Natural killer cell (primary cell): ENCODE results near the gene CHEK1. TPM values are rescaled to one million over a fixed set of nuclear protein-coding genes. Genes with fewer than 3 reads are reported as not detected.

Experiments used
- ATAC-seq, 3 donors: fragments of 150-1000 bp in 2 of 3; fragments of 200-7000 bp in 1 of 3; cut with Tn5 transposase; 1 replicate in 1 of 3; 2 replicates in 2 of 3; pipeline ENCODE4 v1.10.0; 2021; ENCODE audit warnings: mild to moderate bottlenecking in 2 of 3, moderate library complexity in 2 of 3
- DNase-seq, 2 donors: peaks; one replicate each; pipeline versions ENCODE4 v3.0.0 to v3.0.0-alpha.2; 2013 to 2021; ENCODE audit warnings: mixed read lengths in 1 of 2
- H3K27ac ChIP-seq: one replicate; pipeline ENCODE4 v1.5.1; 2013; ENCODE audit warnings: mild to moderate bottlenecking, low read length
- H3K27me3 ChIP-seq: one replicate; pipeline ENCODE4 v1.6.1; 2013; ENCODE audit warnings: low read length; ENCODE audit not compliant: control insufficient read depth, insufficient read depth
- H3K36me3 ChIP-seq: one replicate; pipeline ENCODE4 v1.6.1; 2013; ENCODE audit warnings: low read length; ENCODE audit not compliant: control insufficient read depth, insufficient read depth
- H3K4me1 ChIP-seq: one replicate; pipeline ENCODE4 v1.6.1; 2013; ENCODE audit warnings: low read length; ENCODE audit not compliant: control insufficient read depth, insufficient read depth
- H3K4me3 ChIP-seq: one replicate; pipeline ENCODE4 v1.5.1; 2013; ENCODE audit warnings: low read length
- H3K9me3 ChIP-seq: one replicate; pipeline ENCODE4 v1.6.1; 2013; ENCODE audit warnings: low read length; ENCODE audit not compliant: control insufficient read depth, insufficient read depth
- H3K27ac Mint-ChIP-seq, 2 donors: one replicate each; pipeline ENCODE4 v1.8.0; 2022; ENCODE audit warnings: mild to moderate bottlenecking in 2 of 2, mixed read lengths in 2 of 2, moderate library complexity in 1 of 2
- H3K27me3 Mint-ChIP-seq, 2 donors: one replicate each; pipeline ENCODE4 v1.8.0; 2022; ENCODE audit warnings: low read depth in 2 of 2, mixed read lengths in 2 of 2
- H3K36me3 Mint-ChIP-seq: one replicate; pipeline ENCODE4 v1.8.0; 2022; ENCODE audit warnings: mixed read lengths
- H3K4me1 Mint-ChIP-seq, 2 donors: one replicate each; pipeline ENCODE4 v1.8.0; 2022; ENCODE audit warnings: mixed read lengths in 2 of 2
- H3K4me3 Mint-ChIP-seq: one replicate; pipeline ENCODE4 v1.8.0; 2022; ENCODE audit warnings: mild to moderate bottlenecking, moderate library complexity, mixed read lengths
- H3K9me3 Mint-ChIP-seq, 2 donors: one replicate each; pipeline ENCODE4 v1.8.0; 2022; ENCODE audit warnings: mixed read lengths in 2 of 2
- WGBS: methylation state at CpG from one replicate; pipeline ENCODE4 v1.1.7; 2013; ENCODE audit warnings: missing lambda C conversion rate; ENCODE audit not compliant: insufficient coverage; 5-methylcytosine and 5-hydroxymethylcytosine counted together
- intact Hi-C: fragments of 100-400 bp; cut with micrococcal nuclease; formaldehyde crosslinking; loops from one replicate; pipeline ENCODE4 v1.14.2; 2022
- total RNA-seq, 4 donors: library from RNA; stranded (reverse); fragments of 120-200 nt in 1 of 4; gene quantifications; one replicate each; pipeline versions ENCODE4 v1.2.3 to v1.2.4, GENCODE V29; 2013 to 2022
- TF ChIP-seq, protein P1 (sequence below): fragments of 200-600 bp; IDR thresholded peaks from one replicate; pipeline ENCODE4 v1.8.0; 2022; ENCODE audit warnings: antibody characterized with exemption

Gene CHEK1
- total RNA-seq, 3 donors from 2014 or later (not counting 1 experiment from before 2014, with no cell fraction given), result 8.9 to 11.4 (median 10.1) TPM

DNA sequence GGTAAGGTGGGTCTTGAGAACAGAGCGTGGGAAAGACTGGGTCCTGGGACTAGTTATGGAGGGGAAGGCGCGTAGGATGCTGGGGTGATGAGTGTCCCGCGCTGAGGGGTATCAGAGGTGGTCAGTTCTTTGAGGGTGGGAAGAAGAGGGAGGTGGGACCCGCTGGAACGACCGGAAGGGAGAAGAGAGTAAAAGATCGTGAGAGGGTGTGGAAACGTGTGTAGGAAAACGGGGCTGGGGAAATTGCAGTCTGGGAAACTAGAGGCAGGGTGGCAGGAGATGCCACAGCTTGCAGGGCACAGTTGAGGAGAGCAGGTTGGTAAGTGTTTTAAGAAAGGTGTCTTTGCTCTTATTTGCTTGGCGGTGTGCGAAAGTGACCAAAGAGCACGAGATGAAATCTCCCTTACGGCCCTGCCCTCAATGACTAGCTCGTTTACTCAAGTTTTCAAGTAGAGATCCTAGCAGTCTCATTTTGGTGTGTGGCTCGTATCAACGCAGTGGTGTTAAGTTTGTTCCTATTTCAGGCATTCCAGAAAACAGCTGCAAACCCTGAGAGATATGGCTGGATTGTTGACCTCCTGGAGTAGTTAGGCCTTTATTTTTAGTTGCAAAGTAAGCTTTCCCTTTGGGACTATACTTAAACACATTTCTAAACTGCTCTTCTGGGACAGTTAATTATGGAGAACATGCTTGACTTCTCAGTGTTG, 31.7 kb upstream of the CHEK1 start:
- Mint-ChIP-seq H3K9me3 (no peaks in the 10 kb centered on the region), H3K27ac (peak overlapping the region; percentile 99 to 100), H3K4me3 (peak overlapping the region; percentile 99), H3K27me3 (no peaks in the 10 kb centered on the region), H3K4me1 (peaks cover 41 to 52% of the 10 kb centered on the region in 2 donors), H3K36me3 (peaks cover 6% of the 10 kb centered on the region)
- H3K4me3 ChIP-seq, result peak overlapping the region; percentile 81
- H3K36me3 ChIP-seq, result peaks cover 2% of the 10 kb centered on the region
- ATAC-seq, result no peak
- no peaks in the 10 kb centered on the region for H3K27me3 ChIP-seq
- no peak for DNase-seq
- intact Hi-C loops, result loop anchor here (10.0 kb wide), 1 partner anchor 478 kb away; the partner anchor contains the start of gene TMEM218
- TF ChIP-seq, protein P1, sequence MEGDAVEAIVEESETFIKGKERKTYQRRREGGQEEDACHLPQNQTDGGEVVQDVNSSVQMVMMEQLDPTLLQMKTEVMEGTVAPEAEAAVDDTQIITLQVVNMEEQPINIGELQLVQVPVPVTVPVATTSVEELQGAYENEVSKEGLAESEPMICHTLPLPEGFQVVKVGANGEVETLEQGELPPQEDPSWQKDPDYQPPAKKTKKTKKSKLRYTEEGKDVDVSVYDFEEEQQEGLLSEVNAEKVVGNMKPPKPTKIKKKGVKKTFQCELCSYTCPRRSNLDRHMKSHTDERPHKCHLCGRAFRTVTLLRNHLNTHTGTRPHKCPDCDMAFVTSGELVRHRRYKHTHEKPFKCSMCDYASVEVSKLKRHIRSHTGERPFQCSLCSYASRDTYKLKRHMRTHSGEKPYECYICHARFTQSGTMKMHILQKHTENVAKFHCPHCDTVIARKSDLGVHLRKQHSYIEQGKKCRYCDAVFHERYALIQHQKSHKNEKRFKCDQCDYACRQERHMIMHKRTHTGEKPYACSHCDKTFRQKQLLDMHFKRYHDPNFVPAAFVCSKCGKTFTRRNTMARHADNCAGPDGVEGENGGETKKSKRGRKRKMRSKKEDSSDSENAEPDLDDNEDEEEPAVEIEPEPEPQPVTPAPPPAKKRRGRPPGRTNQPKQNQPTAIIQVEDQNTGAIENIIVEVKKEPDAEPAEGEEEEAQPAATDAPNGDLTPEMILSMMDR, result no peak
- peak overlapping the region; percentile 54 for H3K27ac ChIP-seq
- 1% methylated on average over 18 of the region's 18 CpGs for WGBS
- peaks cover 20% of the 10 kb centered on the region for H3K4me1 ChIP-seq
- no peaks in the 10 kb centered on the region for H3K9me3 ChIP-seq

DNA sequence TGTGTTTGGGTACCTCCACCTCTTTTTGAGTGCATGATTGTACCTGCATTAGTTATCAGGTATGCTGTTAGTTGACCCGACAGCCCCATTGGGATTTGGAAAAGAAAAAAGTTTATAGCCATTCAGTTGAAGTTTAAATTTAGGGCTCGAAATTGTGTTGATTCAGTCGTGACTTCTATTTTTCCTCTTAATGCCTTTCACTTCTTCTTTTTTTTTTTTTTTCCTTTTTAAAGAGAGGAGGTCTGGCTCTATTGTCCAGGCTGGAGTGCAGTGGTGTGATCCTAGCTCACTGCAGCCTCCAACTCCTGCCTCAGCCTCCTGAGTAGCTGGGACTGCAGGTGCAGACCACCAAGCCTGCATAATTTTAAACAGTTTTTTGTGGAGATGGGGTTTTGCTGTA, 30.0 kb upstream of the CHEK1 start:
- Mint-ChIP-seq H3K27me3 (no peaks in the 10 kb centered on the region), H3K36me3 (peaks cover 6% of the 10 kb centered on the region)

DNA sequence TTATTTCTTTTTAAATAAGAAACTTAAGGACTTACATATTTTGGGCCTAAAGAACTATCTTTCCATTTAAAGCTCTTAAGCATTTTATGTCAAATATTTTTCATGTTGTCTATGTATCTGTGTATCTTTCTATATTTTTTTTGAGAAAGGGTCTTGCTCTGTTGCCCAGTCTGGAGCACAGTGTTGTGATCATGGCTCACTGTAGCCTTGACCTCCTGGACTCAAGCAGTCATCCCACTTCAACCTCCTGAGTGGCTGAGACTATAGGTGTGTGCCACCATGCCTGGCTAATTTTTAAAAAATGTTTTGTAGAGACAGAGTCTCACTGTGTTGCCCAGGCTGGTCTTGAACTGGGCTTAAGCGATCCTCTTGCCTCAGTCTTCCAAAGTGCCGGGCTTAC, 24.3 kb upstream of the CHEK1 start:
- H3K27me3 Mint-ChIP-seq, result no peaks in the 10 kb centered on the region
- no peak overlapping the region for H3K4me3 Mint-ChIP-seq
- Histone ChIP-seq H3K36me3 (peaks cover 59% of the 10 kb centered on the region), H3K4me1 (no peaks in the 10 kb centered on the region), H3K9me3 (no peaks in the 10 kb centered on the region), H3K4me3 (no peak overlapping the region), H3K27ac (no peak overlapping the region), H3K27me3 (no peaks in the 10 kb centered on the region)
- H3K9me3 Mint-ChIP-seq, result no peaks in the 10 kb centered on the region
- TF ChIP-seq, protein P1, result no peak
- intact Hi-C loops, result no loop called here
- 100% methylated on average over 2 of the region's 2 CpGs for whole genome bisulfite sequencing
- no peak overlapping the region for H3K27ac Mint-ChIP-seq
- peaks cover 23% of the 10 kb centered on the region for H3K36me3 Mint-ChIP-seq
- ATAC-seq (no peak), DNase-seq (no peak)
- H3K4me1 Mint-ChIP-seq, result peaks cover 3 to 13% of the 10 kb centered on the region in 2 donors

More for the DNA sequence above, 30.0 kb upstream of the CHEK1 start:
- no peak overlapping the region for H3K4me3 ChIP-seq
- Mint-ChIP-seq H3K4me1 (peaks cover 41 to 52% of the 10 kb centered on the region in 2 donors), H3K9me3 (no peaks in the 10 kb centered on the region), H3K27ac (peak overlapping the region in 1 of 2 donors; percentile 49), H3K4me3 (peak overlapping the region; percentile 7)
- H3K27ac ChIP-seq, result no peak overlapping the region
- ATAC-seq, result no peak
- H3K27me3 ChIP-seq, result no peaks in the 10 kb centered on the region
- H3K36me3 ChIP-seq, result peaks cover 8% of the 10 kb centered on the region
- no peaks in the 10 kb centered on the region for H3K9me3 ChIP-seq
- intact Hi-C loops, result loop anchor here (10.0 kb wide), 1 partner anchor 480 kb away; the partner anchor contains the start of gene TMEM218
- WGBS, result 100% methylated on average over 1 of the region's 3 CpGs
- TF ChIP-seq, protein P1, result no peak
- DNase-seq, result no peak
- peaks cover 20% of the 10 kb centered on the region for H3K4me1 ChIP-seq
